Measurements from ENCODE around the gene TBCCD1. TPM values are rescaled to one million over a fixed set of nuclear protein-coding genes. Genes with fewer than 3 reads are reported as not detected.

Gene TBCCD1
- total and polyA plus RNA-seq, 8 donors, result 11.6 to 23.0 (median 19.2) TPM

- TF ChIP-seq CTCF (IDR thresholded peaks at IDR 0.05), result no peak
- Histone ChIP-seq H3K9me3 (no peaks in the 10 kb centered on the region), H3K27me3 (no peaks in the 10 kb centered on the region), H3K4me1 (no peaks in the 10 kb centered on the region), H3K4me3 (no peak overlapping the region), H3K36me3 (no peaks in the 10 kb centered on the region), H3K27ac (no peak overlapping the region)
- no peak for DNase-seq
- no peak for ATAC-seq
- intact Hi-C loops (cut with DNase I), result no loop called here
Observed at GRCh38 chr3:186526256-186526606, 40.9 kb downstream of the TBCCD1 start.

GRCh38 chr3:186525369-186526255 lies 41.5 kb downstream of the TBCCD1 start:
- H3K27me3 ChIP-seq, result no peaks in the 10 kb centered on the region
- ATAC-seq (no peak), DNase-seq (no peak)
- H3K4me1 ChIP-seq, result no peaks in the 10 kb centered on the region
- no peaks in the 10 kb centered on the region for H3K36me3 ChIP-seq
- H3K4me3 ChIP-seq, result no peak overlapping the region
- intact Hi-C loops (cut with DNase I), result no loop called here
- no peak overlapping the region for H3K27ac ChIP-seq
- H3K9me3 ChIP-seq, result no peaks in the 10 kb centered on the region
- no peak for TF ChIP-seq CTCF (IDR thresholded peaks at IDR 0.05)

GRCh38 chr3:186524616-186525015 lies 42.5 kb downstream of the TBCCD1 start:
- intact Hi-C loops (cut with DNase I), result no loop called here
- DNase-seq (no peak), ATAC-seq (no peak)
- no peak overlapping the region for H3K4me3 ChIP-seq
- no peak overlapping the region for H3K27ac ChIP-seq
- H3K36me3 ChIP-seq, result no peaks in the 10 kb centered on the region
- peaks cover 0 to 2% of the 10 kb centered on the region in 2 donors for H3K27me3 ChIP-seq
- TF ChIP-seq CTCF (IDR thresholded peaks at IDR 0.05), result no peak
- H3K9me3 ChIP-seq, result no peaks in the 10 kb centered on the region
- no peaks in the 10 kb centered on the region for H3K4me1 ChIP-seq

- intact Hi-C loops (cut with DNase I), result no loop called here
- H3K9me3 ChIP-seq, result no peaks in the 10 kb centered on the region
- no peaks in the 10 kb centered on the region for H3K4me1 ChIP-seq
- no peak for TF ChIP-seq CTCF (IDR thresholded peaks at IDR 0.05)
- no peak overlapping the region for H3K27ac ChIP-seq
- no peaks in the 10 kb centered on the region for H3K36me3 ChIP-seq
- DNase-seq (no peak), ATAC-seq (no peak)
- H3K4me3 ChIP-seq, result no peak overlapping the region
- H3K27me3 ChIP-seq, result peaks cover 0 to 5% of the 10 kb centered on the region in 2 donors
Observed at GRCh38 chr3:186523434-186523833, 43.7 kb downstream of the TBCCD1 start.

GRCh38 chr3:186523022-186523421 lies 44.1 kb downstream of the TBCCD1 start:
- no peak overlapping the region for H3K27ac ChIP-seq
- ATAC-seq, result no peak

More at GRCh38 chr3:186523022-186523421, 44.1 kb downstream of the TBCCD1 start:
- intact Hi-C loops (cut with DNase I), result no loop called here
- H3K27me3 ChIP-seq, result peaks cover 0 to 5% of the 10 kb centered on the region in 2 donors
- no peak overlapping the region for H3K4me3 ChIP-seq
- no peaks in the 10 kb centered on the region for H3K9me3 ChIP-seq
- no peaks in the 10 kb centered on the region for H3K36me3 ChIP-seq
- TF ChIP-seq CTCF (IDR thresholded peaks at IDR 0.05), result no peak
- H3K4me1 ChIP-seq, result no peaks in the 10 kb centered on the region
- no peak for DNase-seq
